GM18907 (cell line): ENCODE data around the gene FAM236A.
"Not testable (repeated sequence)": the region's sequence is repeated elsewhere in the genome, so short reads cannot be mapped to it uniquely, and the experiment has no call there.

Source experiments
- ATAC-seq: cut with Tn5 transposase; IDR thresholded peaks from one replicate; pipeline ENCODE4 v1.9.1; 2021; ENCODE audit warnings: mild to moderate bottlenecking, moderate library complexity; ENCODE audit not compliant: unreplicated experiment

The FAM236A gene

GRCh38 chrX:72937906-72938305, at the start of gene FAM236A:
FAM236A (plus strand) TSS chrX:72938206; CDS start chrX:72938263, 57 bp downstream.
- ATAC-seq: not testable (repeated sequence)

- not testable (repeated sequence) for ATAC-seq
These were observed 48.3 kb upstream of the FAM236A start for GRCh38 chrX:72889740-72890139.

GRCh38 chrX:72912315-72912714, 25.7 kb upstream of the FAM236A start, which contains the start of gene FAM236C:
FAM236C (plus strand) TSS chrX:72912615; CDS start chrX:72912715, 100 bp downstream.
- ATAC-seq: not testable (repeated sequence)

GRCh38 chrX:72916096-72916495, 21.9 kb upstream of the FAM236A start:
- not testable (repeated sequence) for ATAC-seq

- not testable (repeated sequence) for ATAC-seq
These were observed 5.7 kb upstream of the FAM236A start for GRCh38 chrX:72932283-72932682.

- peak; percentile 56 for ATAC-seq
These were observed 1.6 kb upstream of the FAM236A start for GRCh38 chrX:72936455-72936854.

GRCh38 chrX:72936882-72937455, 1.0 kb upstream of the FAM236A start:
- not testable (repeated sequence) for ATAC-seq

GRCh38 chrX:72942272-72942671, 4.3 kb downstream of the FAM236A start:
- not testable (repeated sequence) for ATAC-seq

- peak; percentile 84 for ATAC-seq
These were observed 5.2 kb downstream of the FAM236A start for GRCh38 chrX:72943035-72943818.

- ATAC-seq: peak; percentile 75
These were observed 5.8 kb downstream of the FAM236A start, which contains the start of gene DMRTC1 for GRCh38 chrX:72943819-72944169. DMRTC1 (minus strand) TSS chrX:72943837; CDS start chrX:72875694, 68,143 bp downstream.

GRCh38 chrX:72959971-72960370, 22.0 kb downstream of the FAM236A start:
- not testable (repeated sequence) for ATAC-seq

GRCh38 chrX:72971859-72972258, 33.9 kb downstream of the FAM236A start:
- ATAC-seq: not testable (repeated sequence)

GRCh38 chrX:72974885-72975284, 36.9 kb downstream of the FAM236A start:
- not testable (repeated sequence) for ATAC-seq

GRCh38 chrX:72980894-72981469, 43.0 kb downstream of the FAM236A start:
- not testable (repeated sequence) for ATAC-seq
